Panc1 (cell line): ENCODE data around the gene JMY. TPM values are rescaled to one million over a fixed set of nuclear protein-coding genes. Genes with fewer than 3 reads are reported as not detected.

Experiments
- ATAC-seq: fragments of 200-7000 bp; cut with Tn5 transposase; 2 replicates; pipeline ENCODE4 v1.9.1; 2020; ENCODE audit warnings: mild to moderate bottlenecking, moderate library complexity
- BruUV-seq: library from RNA; stranded (reverse); fragments of 400-500 nt; replicated peaks from 2 replicates; lab custom pipeline; 2021; lab: Mats Ljungman, UMichigan
- CTCF ChIA-PET: fragments of 300-600 bp; sonication (Branson Sonifier 250); formaldehyde crosslinking; loops from one replicate; lab custom pipeline; 2022; ENCODE audit warnings: antibody characterized with exemption; lab: Charles Lee
- POLR2A ChIA-PET: fragments of 300-600 bp; sonication (Branson Sonifier 250); formaldehyde crosslinking; loops from one replicate; lab custom pipeline; 2022; ENCODE audit warnings: antibody characterized with exemption; lab: Charles Lee
- DNase-seq: peaks from one replicate; pipeline ENCODE4 v3.0.0-alpha.2; 2010; ENCODE audit warnings: low read depth, low spot score
- H3K27ac ChIP-seq: 2 replicates; pipeline ENCODE4 v1.5.1; 2011; ENCODE audit warnings: mild to moderate bottlenecking, low read length, inconsistent platforms
- H3K27me3 ChIP-seq: fragments of 200-500 bp; sonication (Bioruptor generic); 2 replicates; pipeline ENCODE4 v1.6.0; 2014; ENCODE audit warnings: low read length, inconsistent platforms; ENCODE audit not compliant: control insufficient read depth, insufficient read depth
- H3K36me3 ChIP-seq: fragments of 200-500 bp; sonication (Bioruptor generic); 2 replicates; pipeline ENCODE4 v1.5.1; 2014; ENCODE audit warnings: inconsistent platforms, mild to moderate bottlenecking, low read length, moderate library complexity; ENCODE audit not compliant: control insufficient read depth, insufficient read depth
- H3K4me1 ChIP-seq: 2 replicates; pipeline ENCODE4 v1.5.1; 2011; ENCODE audit warnings: inconsistent platforms, mild to moderate bottlenecking, low read length, moderate library complexity; ENCODE audit not compliant: control insufficient read depth, insufficient read depth
- H3K4me3 ChIP-seq, 2 experiments: 2 replicates each; pipeline ENCODE4 v1.5.1; 2011 to 2012; ENCODE audit warnings: low read depth in 2 of 2, low read length in 2 of 2, mild to moderate bottlenecking in 2 of 2, inconsistent platforms in 1 of 2, moderate library complexity in 1 of 2
- H3K9me3 ChIP-seq: fragments of 200-500 bp; sonication (Bioruptor generic); 2 replicates; pipeline ENCODE4 v1.5.1; 2014; ENCODE audit warnings: low read depth, mild to moderate bottlenecking, inconsistent platforms, low read length, moderate library complexity; ENCODE audit not compliant: control insufficient read depth, insufficient read depth
- POLR2AphosphoS5 ChIP-seq: IDR thresholded peaks from 2 replicates; pipeline ENCODE4 v1.6.1; 2012; ENCODE audit warnings: mild to moderate bottlenecking, low read depth, low read length, moderate library complexity
- REST ChIP-seq, 2 experiments: IDR thresholded peaks; 2 replicates each; pipeline ENCODE4 v1.6.1; 2011 to 2012; ENCODE audit warnings: low read depth in 2 of 2, control low read depth in 1 of 2, low read length in 1 of 2, mild to moderate bottlenecking in 1 of 2, moderate library complexity in 1 of 2; ENCODE audit not compliant: insufficient read depth in 1 of 2
- SIN3A ChIP-seq: IDR thresholded peaks from 2 replicates; pipeline ENCODE4 v1.6.1; 2012; ENCODE audit warnings: low read depth, mild to moderate bottlenecking, low read length, moderate library complexity, borderline replicate concordance; ENCODE audit not compliant: insufficient read depth
- TCF7L2 ChIP-seq: IDR thresholded peaks from 2 replicates; pipeline ENCODE4 v1.6.1; 2011; ENCODE audit warnings: mild to moderate bottlenecking, low read depth, low read length, inconsistent platforms
- in situ Hi-C: cut with HindIII; loops from 2 replicates; pipeline ENCODE4 v1.10.0; 2016; ENCODE audit warnings: low sequenced_read_pairs, low pct_unique_long_range_greater_than_20kb
- intact Hi-C: fragments of 100-400 bp; cut with micrococcal nuclease; formaldehyde crosslinking; loops from one replicate; pipeline ENCODE4 v1.10.0; 2022; ENCODE audit not compliant: unreplicated experiment
- total RNA-seq: library from RNA; stranded (reverse); gene quantifications from one replicate; pipeline ENCODE4 v1.2.1, GENCODE V29; 2021; ENCODE audit not compliant: unreplicated experiment
- TF ChIP-seq, protein P1 (sequence below): fragments of 450-650 bp; IDR thresholded peaks from 2 replicates; pipeline ENCODE4 v1.5.1; 2017; ENCODE audit warnings: mild to moderate bottlenecking

Gene JMY
- total RNA-seq, 1 experiment from 2014 or later = 6.1 TPM

GRCh38 chr5:79200573-79201183, 35.3 kb upstream of the JMY start:
- in situ Hi-C loops (no loop called here), intact Hi-C loops (no loop called here)
- H3K4me3 ChIP-seq = no peak overlapping the region
- ATAC-seq (peak; percentile 78), DNase-seq (no peak)
- no peaks in the 10 kb centered on the region for H3K27me3 ChIP-seq
- ChIA-PET POLR2A (no interaction called here), CTCF (interaction anchor here (0.6 to 0.9 kb wide), 5 partner anchors 66 to 310 kb away, joined by 3 to 6 read pairs (median 4); no protein-coding TSS in a partner anchor)
- H3K36me3 ChIP-seq = no peaks in the 10 kb centered on the region
- H3K27ac ChIP-seq = no peak overlapping the region
- TF ChIP-seq SIN3A (no peak), REST (IDR thresholded peaks at IDR 0.05; ENCODE audit: insufficient read depth in 1 of 2, low read depth in 2 of 2, low read length in 1 of 2) (no peak), TCF7L2 (no peak), POLR2AphosphoS5 (no peak)
- TF ChIP-seq, protein P1, sequence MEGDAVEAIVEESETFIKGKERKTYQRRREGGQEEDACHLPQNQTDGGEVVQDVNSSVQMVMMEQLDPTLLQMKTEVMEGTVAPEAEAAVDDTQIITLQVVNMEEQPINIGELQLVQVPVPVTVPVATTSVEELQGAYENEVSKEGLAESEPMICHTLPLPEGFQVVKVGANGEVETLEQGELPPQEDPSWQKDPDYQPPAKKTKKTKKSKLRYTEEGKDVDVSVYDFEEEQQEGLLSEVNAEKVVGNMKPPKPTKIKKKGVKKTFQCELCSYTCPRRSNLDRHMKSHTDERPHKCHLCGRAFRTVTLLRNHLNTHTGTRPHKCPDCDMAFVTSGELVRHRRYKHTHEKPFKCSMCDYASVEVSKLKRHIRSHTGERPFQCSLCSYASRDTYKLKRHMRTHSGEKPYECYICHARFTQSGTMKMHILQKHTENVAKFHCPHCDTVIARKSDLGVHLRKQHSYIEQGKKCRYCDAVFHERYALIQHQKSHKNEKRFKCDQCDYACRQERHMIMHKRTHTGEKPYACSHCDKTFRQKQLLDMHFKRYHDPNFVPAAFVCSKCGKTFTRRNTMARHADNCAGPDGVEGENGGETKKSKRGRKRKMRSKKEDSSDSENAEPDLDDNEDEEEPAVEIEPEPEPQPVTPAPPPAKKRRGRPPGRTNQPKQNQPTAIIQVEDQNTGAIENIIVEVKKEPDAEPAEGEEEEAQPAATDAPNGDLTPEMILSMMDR = peak; percentile 69; the same call in 1 of the 2 replicates
- H3K4me1 ChIP-seq = no peaks in the 10 kb centered on the region
- no TSS peak for BruUV-seq
- H3K9me3 ChIP-seq = no peaks in the 10 kb centered on the region

GRCh38 chr5:79201206-79201605, 34.7 kb upstream of the JMY start:
- Histone ChIP-seq H3K27ac (no peak overlapping the region), H3K27me3 (no peaks in the 10 kb centered on the region), H3K4me1 (no peaks in the 10 kb centered on the region), H3K9me3 (no peaks in the 10 kb centered on the region), H3K4me3 (no peak overlapping the region), H3K36me3 (no peaks in the 10 kb centered on the region)
- intact Hi-C loops (no loop called here), in situ Hi-C loops (no loop called here)
- ChIA-PET POLR2A (no interaction called here), CTCF (no interaction called here)
- BruUV-seq = no TSS peak
- no peak for TF ChIP-seq POLR2AphosphoS5
- DNase-seq = no peak
- no peak for ATAC-seq

DNA sequence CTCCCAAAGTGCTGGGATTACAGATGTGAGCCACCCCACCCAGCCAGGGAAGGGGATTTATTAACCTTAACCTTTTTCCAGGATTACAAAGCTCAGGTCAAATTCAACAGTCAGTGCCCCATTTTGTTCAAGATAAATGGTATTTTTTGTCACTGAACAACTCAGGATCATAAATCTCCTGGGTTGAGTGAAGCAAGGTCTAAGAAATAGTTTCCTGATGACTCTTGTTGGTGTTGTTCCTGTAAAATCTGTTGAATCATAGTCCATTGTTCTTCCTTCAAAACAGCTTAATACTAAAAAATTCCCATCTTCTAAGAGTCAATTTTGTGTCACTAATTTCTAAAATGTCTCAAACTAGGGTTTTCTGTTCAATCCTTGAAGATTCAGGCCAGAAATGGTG, 33.9 kb upstream of the JMY start:
- in situ Hi-C loops (no loop called here), intact Hi-C loops (no loop called here)
- ATAC-seq (no peak), DNase-seq (no peak)
- Histone ChIP-seq H3K9me3 (no peaks in the 10 kb centered on the region), H3K4me3 (no peak overlapping the region), H3K4me1 (no peaks in the 10 kb centered on the region), H3K27ac (no peak overlapping the region), H3K36me3 (no peaks in the 10 kb centered on the region), H3K27me3 (no peaks in the 10 kb centered on the region)
- no TSS peak for BruUV-seq
- TF ChIP-seq, protein P1 = no peak
- TF ChIP-seq SIN3A (no peak), REST (IDR thresholded peaks at IDR 0.05; ENCODE audit: insufficient read depth in 1 of 2, low read depth in 2 of 2, low read length in 1 of 2) (no peak), POLR2AphosphoS5 (no peak), TCF7L2 (no peak)
- ChIA-PET POLR2A (no interaction called here), CTCF (no interaction called here)
